ENCODE measurements around the gene TNNT2. TPM values are rescaled to one million over a fixed set of nuclear protein-coding genes. Genes with fewer than 3 reads are reported as not detected.

The TNNT2 gene
- polyA plus RNA-seq, 1 donor from 2014 or later: not detected

- H3K4me3 Mint-ChIP-seq: no peak overlapping the region
- H3K9me3 Mint-ChIP-seq: peaks cover 0 to 2% (median 0%) of the 10 kb centered on the region in 3 donors
- peak overlapping the region in 1 of 3 donors; percentile 60 for H3K27ac Mint-ChIP-seq
- peaks cover 2% of the 10 kb centered on the region for H3K36me3 Mint-ChIP-seq
- no peaks in the 10 kb centered on the region for H3K27me3 Mint-ChIP-seq
- H3K4me1 Mint-ChIP-seq: no peaks in the 10 kb centered on the region
Observed at GRCh38 chr1:201317551-201317950, 59.9 kb downstream of the TNNT2 start.

DNA sequence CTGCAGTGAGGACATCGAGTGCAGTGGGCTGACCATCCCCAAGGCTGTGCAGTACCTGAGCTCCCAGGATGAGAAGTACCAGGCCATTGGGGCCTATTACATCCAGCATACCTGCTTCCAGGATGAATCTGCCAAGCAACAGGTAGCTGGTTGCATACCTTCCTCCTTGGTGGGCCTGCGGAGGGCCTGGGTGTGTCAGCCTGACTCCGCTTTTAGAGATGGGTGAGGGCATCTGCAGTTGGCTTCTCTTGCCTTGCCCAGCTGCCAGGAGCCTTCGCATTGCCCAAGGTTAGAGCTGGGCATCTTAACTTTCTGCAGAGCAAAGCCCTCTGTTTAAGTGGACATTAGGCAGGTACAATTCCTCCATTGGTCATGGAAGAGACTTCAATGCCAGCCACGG is 60.9 kb downstream of the TNNT2 start:
- H3K4me3 Mint-ChIP-seq: no peak overlapping the region
- H3K27me3 Mint-ChIP-seq: peaks cover 2% of the 10 kb centered on the region
- no peak overlapping the region for H3K27ac Mint-ChIP-seq
- H3K36me3 Mint-ChIP-seq: peaks cover 2% of the 10 kb centered on the region
- peaks cover 0 to 2% (median 0%) of the 10 kb centered on the region in 3 donors for H3K9me3 Mint-ChIP-seq
- no peaks in the 10 kb centered on the region for H3K4me1 Mint-ChIP-seq

GRCh38 chr1:201313086-201313485 is 64.4 kb downstream of the TNNT2 start:
- Mint-ChIP-seq H3K4me3 (no peak overlapping the region), H3K4me1 (peaks cover 0 to 1% (median 0%) of the 10 kb centered on the region in 3 donors), H3K9me3 (peaks cover 0 to 2% (median 0%) of the 10 kb centered on the region in 3 donors), H3K27ac (no peak overlapping the region), H3K36me3 (peaks cover 2% of the 10 kb centered on the region), H3K27me3 (peaks cover 23% of the 10 kb centered on the region)

- peaks cover 0 to 1% (median 0%) of the 10 kb centered on the region in 3 donors for H3K4me1 Mint-ChIP-seq
- H3K27ac Mint-ChIP-seq: no peak overlapping the region
- H3K36me3 Mint-ChIP-seq: peaks cover 2% of the 10 kb centered on the region
- H3K4me3 Mint-ChIP-seq: no peak overlapping the region
- H3K9me3 Mint-ChIP-seq: peaks cover 0 to 2% (median 0%) of the 10 kb centered on the region in 3 donors
- H3K27me3 Mint-ChIP-seq: peaks cover 23% of the 10 kb centered on the region
Observed at GRCh38 chr1:201312298-201312697, 65.2 kb downstream of the TNNT2 start.

DNA sequence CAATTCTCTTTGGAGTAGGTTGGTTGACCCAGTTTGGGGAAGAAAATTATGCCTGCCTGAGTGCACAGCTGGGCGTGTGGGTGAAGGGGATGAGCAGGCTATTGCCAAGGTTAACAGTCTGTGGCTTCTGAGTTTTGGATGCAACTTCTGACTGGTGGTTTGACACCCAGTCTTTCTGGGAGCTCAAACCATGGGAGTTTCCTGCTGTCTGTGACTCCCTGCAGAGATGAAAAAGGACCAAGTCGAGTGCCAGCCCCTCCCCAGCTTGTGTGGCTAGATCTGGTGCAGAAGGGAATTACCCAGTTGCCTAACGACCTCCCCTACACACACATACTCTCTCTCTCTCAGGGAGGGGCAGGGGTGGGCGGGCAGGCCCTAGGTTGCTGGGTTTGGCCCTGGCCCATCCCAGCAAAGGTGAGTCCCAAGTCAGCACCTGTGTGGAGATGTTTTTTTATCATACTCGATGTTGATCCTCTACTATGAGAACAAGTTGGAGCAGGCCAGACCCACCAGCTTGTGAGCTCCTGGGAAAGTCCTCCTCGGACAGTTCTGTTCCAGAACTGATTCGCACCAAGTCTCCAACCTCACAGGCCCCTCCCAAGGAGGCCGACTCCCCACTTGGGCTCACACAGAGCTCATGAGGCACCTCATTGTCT is 66.0 kb downstream of the TNNT2 start:
- Mint-ChIP-seq H3K27ac (no peak overlapping the region), H3K4me1 (peaks cover 0 to 1% (median 0%) of the 10 kb centered on the region in 3 donors), H3K4me3 (no peak overlapping the region), H3K9me3 (peaks cover 0 to 2% (median 0%) of the 10 kb centered on the region in 3 donors), H3K36me3 (peaks cover 2% of the 10 kb centered on the region), H3K27me3 (peaks cover 23% of the 10 kb centered on the region)

- H3K4me3 Mint-ChIP-seq: no peak overlapping the region
- H3K36me3 Mint-ChIP-seq: peaks cover 2% of the 10 kb centered on the region
- H3K4me1 Mint-ChIP-seq: peaks cover 0 to 1% (median 0%) of the 10 kb centered on the region in 3 donors
- H3K9me3 Mint-ChIP-seq: peaks cover 0 to 2% (median 0%) of the 10 kb centered on the region in 3 donors
- peaks cover 23% of the 10 kb centered on the region for H3K27me3 Mint-ChIP-seq
- no peak overlapping the region for H3K27ac Mint-ChIP-seq
Observed at GRCh38 chr1:201310986-201311355, 66.5 kb downstream of the TNNT2 start.

- Mint-ChIP-seq H3K9me3 (no peaks in the 10 kb centered on the region), H3K4me3 (no peak overlapping the region), H3K4me1 (peaks cover 0 to 1% (median 0%) of the 10 kb centered on the region in 3 donors), H3K27me3 (peaks cover 23% of the 10 kb centered on the region), H3K36me3 (peaks cover 2% of the 10 kb centered on the region), H3K27ac (peak overlapping the region in 1 of 3 donors; percentile 50)
Observed at GRCh38 chr1:201310251-201310985, 67.1 kb downstream of the TNNT2 start.

DNA sequence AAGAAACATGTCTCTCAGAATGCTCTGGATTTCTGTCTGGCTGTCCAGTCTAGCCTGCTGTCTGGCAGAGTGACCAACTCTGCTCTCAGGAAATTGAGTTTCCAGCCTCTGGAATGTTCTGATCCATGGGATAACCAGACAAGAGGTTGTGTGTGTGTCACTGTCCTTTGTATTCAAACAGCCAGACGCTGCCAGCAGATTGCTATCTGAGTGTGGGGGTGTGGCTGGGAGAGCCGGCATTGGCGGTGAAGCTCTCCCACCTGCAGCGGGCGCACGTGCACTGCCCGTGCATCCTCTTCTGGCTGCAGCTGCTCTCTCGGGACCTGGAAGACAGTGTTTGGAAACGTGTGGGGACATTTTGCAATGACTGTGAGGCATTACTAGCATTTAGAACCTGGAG is 68.1 kb downstream of the TNNT2 start:
- Mint-ChIP-seq H3K27me3 (peaks cover 24% of the 10 kb centered on the region), H3K27ac (no peak overlapping the region), H3K4me1 (peaks cover 0 to 1% (median 0%) of the 10 kb centered on the region in 3 donors), H3K36me3 (no peaks in the 10 kb centered on the region), H3K4me3 (no peak overlapping the region), H3K9me3 (no peaks in the 10 kb centered on the region)

Other genes starting within 250 kb of the TNNT2 start
- gene TMEM9, start 223.2 kb downstream of the TNNT2 start, polyA plus RNA-seq: 25.4 TPM
- gene IGFN1, start 186.9 kb downstream of the TNNT2 start, polyA plus RNA-seq: not detected
- gene PKP1, start 94.2 kb downstream of the TNNT2 start, polyA plus RNA-seq: not detected
- gene LAD1, start 21.6 kb upstream of the TNNT2 start, polyA plus RNA-seq: not detected
- gene TNNI1, start 44.0 kb upstream of the TNNT2 start, polyA plus RNA-seq: not detected
- gene PHLDA3, start 91.5 kb upstream of the TNNT2 start, polyA plus RNA-seq: 0.64 TPM
- 53.4 TPM for gene CSRP1, start 129.4 kb upstream of the TNNT2 start, polyA plus RNA-seq
- 1.3 TPM for gene NAV1, start 161.4 kb upstream of the TNNT2 start, polyA plus RNA-seq

Measured in IgD-negative memory B cell (primary cell).